Activated effector memory CD4-positive, alpha-beta T cell treated with anti-CD3 and anti-CD28 coated beads, Interleukin-2, amount 50 U/mL, for 16 hours (primary cell): ENCODE results near the gene MAD1L1.

Experiments
- DNase-seq: peaks from one replicate; pipeline ENCODE4 v3.0.0-alpha.2; 2020

Gene MAD1L1

GRCh38 chr7:2112261-2113198, 120.2 kb downstream of the MAD1L1 start:
- no peak for DNase-seq

GRCh38 chr7:2111568-2111967, 121.2 kb downstream of the MAD1L1 start:
- DNase-seq: no peak

GRCh38 chr7:2110610-2111396, 121.9 kb downstream of the MAD1L1 start:
- no peak for DNase-seq

- peak; percentile 77 for DNase-seq
Measured at GRCh38 chr7:2109936-2110609, 122.7 kb downstream of the MAD1L1 start.

- DNase-seq: no peak
Measured at GRCh38 chr7:2109251-2109872, 123.4 kb downstream of the MAD1L1 start.

GRCh38 chr7:2108501-2109250, 124.1 kb downstream of the MAD1L1 start:
- DNase-seq: no peak

GRCh38 chr7:2108071-2108455, 124.7 kb downstream of the MAD1L1 start:
- DNase-seq: no peak

GRCh38 chr7:2107386-2108070, 125.2 kb downstream of the MAD1L1 start:
- no peak for DNase-seq

- no peak for DNase-seq
Measured at GRCh38 chr7:2106924-2107323, 125.8 kb downstream of the MAD1L1 start.

- DNase-seq: no peak
Measured at GRCh38 chr7:2106440-2106839, 126.3 kb downstream of the MAD1L1 start.

- no peak for DNase-seq
Measured at GRCh38 chr7:2105917-2106316, 126.8 kb downstream of the MAD1L1 start.

- DNase-seq: no peak
Measured at GRCh38 chr7:2105280-2105679, 127.5 kb downstream of the MAD1L1 start.

- no peak for DNase-seq
Measured at GRCh38 chr7:2104716-2105115, 128.0 kb downstream of the MAD1L1 start.

GRCh38 chr7:2104107-2104710, 128.5 kb downstream of the MAD1L1 start:
- peak; percentile 84 for DNase-seq

GRCh38 chr7:2103071-2103898, 129.5 kb downstream of the MAD1L1 start:
- no peak for DNase-seq

- no peak for DNase-seq
Measured at GRCh38 chr7:2102375-2102723, 130.4 kb downstream of the MAD1L1 start.

- no peak for DNase-seq
Measured at GRCh38 chr7:2101630-2102374, 130.9 kb downstream of the MAD1L1 start.

- DNase-seq: no peak
Measured at GRCh38 chr7:2100278-2101208, 132.2 kb downstream of the MAD1L1 start.
